Right lobe of liver (tissue), 4 donors: ENCODE measurements around the gene MALL.
"Not testable (repeated sequence)": the region's sequence is repeated elsewhere in the genome, so short reads cannot be mapped to it uniquely, and the experiment has no call there.

Source experiments
- POLR2A ChIP-seq: fragments of 450-650 bp; IDR thresholded peaks from one replicate; pipeline ENCODE4 v1.6.1; 2017; ENCODE audit warnings: antibody characterized with exemption, mild to moderate bottlenecking
- TF ChIP-seq, protein P1 (sequence below), 4 donors: fragments of 200-600 bp in 3 of 4; fragments of 450-650 bp in 1 of 4; IDR thresholded peaks; one replicate each; pipeline versions ENCODE4 v1.5.1 to v1.8.0; 2016 to 2022; ENCODE audit warnings: antibody characterized with exemption in 4 of 4, mild to moderate bottlenecking in 2 of 4
- donor health status: DM: no; HTN: no; CAD: no.
- donor health status: DM: no; HTN: no; CAD: no.
- donor health status: DM: no; HTN: yes; CAD: no.

DNA sequence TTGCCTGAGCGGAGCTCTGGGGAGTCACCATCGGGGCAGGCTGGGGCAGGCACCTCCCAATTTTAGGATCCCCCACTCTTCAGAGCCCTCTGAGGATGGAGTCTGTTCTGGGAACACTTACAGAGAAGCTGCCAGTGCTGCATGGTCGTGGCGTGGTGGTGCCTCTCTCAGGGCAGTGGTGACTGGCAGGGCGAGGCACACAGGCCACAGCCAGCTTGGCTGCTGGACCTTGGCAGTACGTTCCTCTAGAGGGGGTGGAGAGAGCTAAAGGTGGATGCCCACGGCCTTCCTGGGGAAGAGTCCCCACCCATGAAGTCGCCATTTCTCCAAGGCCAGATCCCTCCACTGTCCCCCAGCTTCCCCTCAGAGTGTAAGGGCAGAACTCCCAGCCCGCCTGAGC lies 78.3 kb downstream of the MALL start:
- TF ChIP-seq, protein P1, sequence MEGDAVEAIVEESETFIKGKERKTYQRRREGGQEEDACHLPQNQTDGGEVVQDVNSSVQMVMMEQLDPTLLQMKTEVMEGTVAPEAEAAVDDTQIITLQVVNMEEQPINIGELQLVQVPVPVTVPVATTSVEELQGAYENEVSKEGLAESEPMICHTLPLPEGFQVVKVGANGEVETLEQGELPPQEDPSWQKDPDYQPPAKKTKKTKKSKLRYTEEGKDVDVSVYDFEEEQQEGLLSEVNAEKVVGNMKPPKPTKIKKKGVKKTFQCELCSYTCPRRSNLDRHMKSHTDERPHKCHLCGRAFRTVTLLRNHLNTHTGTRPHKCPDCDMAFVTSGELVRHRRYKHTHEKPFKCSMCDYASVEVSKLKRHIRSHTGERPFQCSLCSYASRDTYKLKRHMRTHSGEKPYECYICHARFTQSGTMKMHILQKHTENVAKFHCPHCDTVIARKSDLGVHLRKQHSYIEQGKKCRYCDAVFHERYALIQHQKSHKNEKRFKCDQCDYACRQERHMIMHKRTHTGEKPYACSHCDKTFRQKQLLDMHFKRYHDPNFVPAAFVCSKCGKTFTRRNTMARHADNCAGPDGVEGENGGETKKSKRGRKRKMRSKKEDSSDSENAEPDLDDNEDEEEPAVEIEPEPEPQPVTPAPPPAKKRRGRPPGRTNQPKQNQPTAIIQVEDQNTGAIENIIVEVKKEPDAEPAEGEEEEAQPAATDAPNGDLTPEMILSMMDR (IDR thresholded peaks at IDR 0.05) = not testable (repeated sequence)
- TF ChIP-seq POLR2A = not testable (repeated sequence)
